Stimulated activated memory B cell treated with anti-CD40 and anti-IgM and Interleukin-4, amounts not matched to agents 10 μg/mL and 1 μg/mL and 100 μg/mL, for 72 hours (primary cell): ENCODE results near the gene FGF18.
"Not testable (repeated sequence)": the region's sequence is repeated elsewhere in the genome, so short reads cannot be mapped to it uniquely, and the experiment has no call there.

Experiments
- ATAC-seq: fragments of 150-1000 bp; cut with Tn5 transposase; 2 replicates; pipeline ENCODE4 v1.10.0; 2021
- H3K27ac Mint-ChIP-seq: one replicate; pipeline ENCODE4 v1.8.0; 2022; ENCODE audit warnings: mild to moderate bottlenecking, mixed read lengths
- H3K27me3 Mint-ChIP-seq: one replicate; pipeline ENCODE4 v1.8.0; 2022; ENCODE audit warnings: mixed read lengths
- H3K36me3 Mint-ChIP-seq: one replicate; pipeline ENCODE4 v1.8.0; 2022; ENCODE audit warnings: mixed read lengths
- H3K4me1 Mint-ChIP-seq: one replicate; pipeline ENCODE4 v1.8.0; 2022; ENCODE audit warnings: mixed read lengths
- H3K4me3 Mint-ChIP-seq: one replicate; pipeline ENCODE4 v1.8.0; 2022; ENCODE audit warnings: mild to moderate bottlenecking, moderate library complexity, mixed read lengths
- H3K9me3 Mint-ChIP-seq: one replicate; pipeline ENCODE4 v1.8.0; 2022; ENCODE audit warnings: mixed read lengths

The FGF18 gene, protein sequence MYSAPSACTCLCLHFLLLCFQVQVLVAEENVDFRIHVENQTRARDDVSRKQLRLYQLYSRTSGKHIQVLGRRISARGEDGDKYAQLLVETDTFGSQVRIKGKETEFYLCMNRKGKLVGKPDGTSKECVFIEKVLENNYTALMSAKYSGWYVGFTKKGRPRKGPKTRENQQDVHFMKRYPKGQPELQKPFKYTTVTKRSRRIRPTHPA

DNA sequence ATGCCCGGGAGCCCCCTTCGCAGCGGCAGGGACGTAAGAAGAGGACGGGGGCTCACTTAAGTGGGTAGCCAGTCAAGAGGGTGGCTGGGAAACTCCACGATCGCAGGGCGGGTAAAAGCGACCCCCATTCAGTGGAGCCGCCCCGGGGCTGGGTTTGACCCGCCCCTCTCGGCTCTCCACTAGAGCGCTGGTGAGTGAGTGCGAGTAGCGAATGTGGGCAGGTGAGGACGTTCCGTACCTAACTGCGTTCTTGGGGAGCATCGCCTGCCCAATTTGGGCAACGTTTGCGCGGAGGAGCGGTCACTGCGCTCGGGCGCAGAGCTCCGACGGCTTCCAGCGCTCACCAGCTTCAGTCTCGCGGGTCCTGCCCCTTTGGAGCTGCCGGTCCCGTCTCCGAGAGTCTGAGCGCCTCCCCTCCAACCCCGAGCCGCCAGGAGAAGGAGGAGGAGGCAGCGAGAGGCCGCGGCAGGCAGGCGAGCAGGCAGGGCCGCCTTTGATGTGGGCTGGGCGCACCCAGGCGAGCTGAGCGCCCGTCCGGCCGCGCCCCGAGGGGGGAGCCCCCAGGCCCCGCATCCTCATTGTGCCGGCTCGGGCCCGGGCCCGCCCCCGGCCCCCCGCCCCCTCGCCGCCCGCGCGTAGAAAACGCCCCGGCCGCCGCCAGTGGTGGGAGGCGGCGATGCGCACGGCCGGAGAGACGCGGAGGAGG is at the start of gene FGF18:
TSS of gene FGF18 (plus strand) at position 666 of the 706 bp plus-strand sequence. CDS start 553 bp downstream, outside the sequence.
- H3K4me1 Mint-ChIP-seq: peaks cover 15% of the 10 kb centered on the region
- no peaks in the 10 kb centered on the region for H3K9me3 Mint-ChIP-seq
- H3K36me3 Mint-ChIP-seq: no peaks in the 10 kb centered on the region
- ATAC-seq: peak; percentile 70
- H3K27me3 Mint-ChIP-seq: peaks cover 35% of the 10 kb centered on the region
- H3K4me3 Mint-ChIP-seq: peak within 1 kb of the TSS; percentile 82
- no peak within 1 kb of the TSS for H3K27ac Mint-ChIP-seq

DNA sequence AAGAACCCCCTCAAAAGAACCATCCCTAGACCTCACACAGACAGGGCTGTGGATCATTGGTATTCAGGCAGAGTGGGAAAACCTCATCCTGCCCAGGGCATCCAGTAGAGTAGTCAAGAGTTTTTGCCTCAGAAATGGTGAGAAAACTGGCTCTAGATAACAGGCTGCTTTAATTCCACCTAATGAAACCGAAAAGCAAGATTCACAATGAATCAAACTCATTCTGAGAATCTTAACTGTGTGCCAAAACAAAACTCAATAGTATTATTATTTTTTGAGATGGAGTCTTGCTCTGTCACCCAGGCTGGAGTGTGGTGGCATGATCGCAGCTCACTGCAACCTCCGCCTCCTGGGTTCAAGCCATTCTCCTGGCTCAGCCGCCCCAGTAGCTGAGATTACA is 49.5 kb upstream of the FGF18 start:
- peaks cover 51% of the 10 kb centered on the region for H3K27me3 Mint-ChIP-seq
- H3K4me3 Mint-ChIP-seq: no peak overlapping the region
- no peaks in the 10 kb centered on the region for H3K4me1 Mint-ChIP-seq
- no peaks in the 10 kb centered on the region for H3K36me3 Mint-ChIP-seq
- H3K27ac Mint-ChIP-seq: no peak overlapping the region
- no peaks in the 10 kb centered on the region for H3K9me3 Mint-ChIP-seq
- ATAC-seq: no peak

DNA sequence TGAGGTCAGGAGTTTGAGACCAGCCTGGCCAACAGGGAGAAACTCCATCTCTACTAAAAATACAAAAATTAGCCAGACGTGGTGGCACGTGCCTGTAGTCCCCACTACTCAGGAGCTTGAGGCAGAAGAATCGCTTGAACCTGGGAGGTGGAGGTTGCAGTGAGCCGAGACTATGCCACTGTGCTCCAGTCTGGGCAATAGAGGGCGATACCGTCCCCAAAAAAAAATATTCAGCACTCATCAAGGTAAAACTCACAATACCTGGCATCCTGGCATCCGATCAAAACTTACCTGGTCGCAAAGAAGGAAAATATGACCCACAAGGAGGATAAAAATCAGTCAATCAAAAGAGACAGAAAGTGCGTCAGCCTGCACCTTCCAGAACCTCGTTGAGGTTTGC is 48.6 kb upstream of the FGF18 start:
- peaks cover 41% of the 10 kb centered on the region for H3K27me3 Mint-ChIP-seq
- not testable (repeated sequence) for ATAC-seq, H3K36me3 Mint-ChIP-seq, H3K4me3 Mint-ChIP-seq, H3K4me1 Mint-ChIP-seq, H3K27ac Mint-ChIP-seq, H3K9me3 Mint-ChIP-seq

DNA sequence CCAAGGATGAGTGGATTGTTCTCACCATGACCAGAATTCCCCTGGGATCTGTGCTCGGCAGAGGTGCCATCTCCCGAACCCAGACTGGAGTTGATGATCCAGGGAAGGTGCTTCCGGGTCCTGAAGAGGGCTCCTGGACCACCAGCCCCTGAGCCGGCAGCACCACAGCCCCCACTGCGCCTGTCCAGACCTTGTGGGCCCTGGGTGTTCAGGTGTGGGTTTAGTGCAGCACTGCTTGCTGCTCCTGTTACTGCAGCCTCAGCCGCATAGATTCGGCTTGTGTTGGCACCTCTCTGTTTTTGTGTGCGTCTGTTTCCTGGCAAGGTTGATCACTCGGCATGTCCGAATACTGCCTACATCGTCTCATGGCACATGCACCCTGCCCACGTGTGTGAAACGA is 48.1 kb upstream of the FGF18 start:
- no peak for ATAC-seq
- no peak overlapping the region for H3K4me3 Mint-ChIP-seq
- H3K4me1 Mint-ChIP-seq: no peaks in the 10 kb centered on the region
- H3K36me3 Mint-ChIP-seq: no peaks in the 10 kb centered on the region
- peaks cover 37% of the 10 kb centered on the region for H3K27me3 Mint-ChIP-seq
- no peak overlapping the region for H3K27ac Mint-ChIP-seq
- no peaks in the 10 kb centered on the region for H3K9me3 Mint-ChIP-seq

DNA sequence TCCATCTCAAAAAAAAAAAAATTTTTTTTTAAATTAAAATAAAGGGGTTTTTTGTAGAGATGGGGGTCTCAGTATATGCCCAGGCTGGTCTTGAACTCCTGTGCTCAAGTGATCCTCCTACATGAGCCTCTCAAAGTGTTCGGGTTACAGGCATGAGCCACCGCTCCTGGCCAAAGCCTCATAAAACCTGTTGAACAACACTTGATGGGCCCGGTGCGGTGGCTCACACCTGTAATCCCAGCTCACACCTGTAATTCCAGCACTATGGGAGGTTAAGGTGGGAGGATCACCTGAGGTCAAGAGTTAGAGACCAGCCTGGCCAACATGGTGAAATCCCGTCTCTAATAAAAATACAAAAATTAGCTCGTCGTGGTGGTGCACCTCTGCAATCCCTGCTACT is 39.5 kb upstream of the FGF18 start:
- no peak for ATAC-seq
- Mint-ChIP-seq H3K9me3 (no peaks in the 10 kb centered on the region), H3K27me3 (no peaks in the 10 kb centered on the region), H3K27ac (no peak overlapping the region), H3K36me3 (no peaks in the 10 kb centered on the region), H3K4me3 (no peak overlapping the region), H3K4me1 (no peaks in the 10 kb centered on the region)

DNA sequence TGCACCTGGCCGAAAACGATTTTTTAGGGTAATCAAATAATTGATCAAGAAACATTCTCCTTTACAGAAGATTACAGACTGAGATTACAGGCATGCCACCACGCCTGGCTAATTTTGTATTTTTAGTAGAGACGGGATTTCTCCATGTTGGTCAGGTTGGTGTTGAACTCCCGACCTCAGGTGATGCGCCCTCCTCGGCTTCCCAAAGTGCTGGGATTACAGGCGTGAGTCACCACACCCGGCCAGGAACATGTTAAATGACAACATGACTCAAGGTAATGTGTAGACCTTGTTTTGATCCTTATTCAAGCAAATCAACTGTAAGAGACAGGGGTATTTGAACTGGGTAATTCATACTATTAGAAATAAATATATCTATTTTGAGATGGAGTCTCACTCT is 35.0 kb upstream of the FGF18 start:
- not testable (repeated sequence) for ATAC-seq

DNA sequence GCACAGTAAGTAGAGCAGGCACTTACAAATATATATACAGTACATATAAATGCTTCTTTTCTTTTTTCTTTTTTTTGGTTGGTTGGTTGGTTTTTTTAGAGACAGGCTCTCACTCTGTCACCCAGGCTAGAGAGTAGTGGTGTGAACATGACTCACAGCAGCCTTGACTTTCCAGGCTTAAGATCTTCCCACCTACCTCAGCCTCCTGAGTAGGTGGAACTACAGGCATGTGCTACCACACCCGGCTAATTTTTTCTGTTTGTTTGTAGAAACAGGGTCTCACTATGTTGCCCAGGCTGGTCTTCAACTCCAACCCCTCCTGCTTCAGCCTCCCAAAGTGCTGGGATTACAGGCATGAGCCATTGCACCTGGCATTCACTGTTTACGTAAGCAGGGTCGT is 34.4 kb upstream of the FGF18 start:
- H3K9me3 Mint-ChIP-seq, H3K27me3 Mint-ChIP-seq, H3K27ac Mint-ChIP-seq, ATAC-seq, H3K4me3 Mint-ChIP-seq: not testable (repeated sequence)
- Mint-ChIP-seq H3K4me1 (peaks cover 12% of the 10 kb centered on the region), H3K36me3 (peaks cover 25% of the 10 kb centered on the region)

More for the DNA sequence above, 35.0 kb upstream of the FGF18 start:
- H3K27me3 Mint-ChIP-seq, H3K4me3 Mint-ChIP-seq, H3K4me1 Mint-ChIP-seq, H3K9me3 Mint-ChIP-seq, H3K27ac Mint-ChIP-seq: not testable (repeated sequence)
- H3K36me3 Mint-ChIP-seq: peaks cover 19% of the 10 kb centered on the region

DNA sequence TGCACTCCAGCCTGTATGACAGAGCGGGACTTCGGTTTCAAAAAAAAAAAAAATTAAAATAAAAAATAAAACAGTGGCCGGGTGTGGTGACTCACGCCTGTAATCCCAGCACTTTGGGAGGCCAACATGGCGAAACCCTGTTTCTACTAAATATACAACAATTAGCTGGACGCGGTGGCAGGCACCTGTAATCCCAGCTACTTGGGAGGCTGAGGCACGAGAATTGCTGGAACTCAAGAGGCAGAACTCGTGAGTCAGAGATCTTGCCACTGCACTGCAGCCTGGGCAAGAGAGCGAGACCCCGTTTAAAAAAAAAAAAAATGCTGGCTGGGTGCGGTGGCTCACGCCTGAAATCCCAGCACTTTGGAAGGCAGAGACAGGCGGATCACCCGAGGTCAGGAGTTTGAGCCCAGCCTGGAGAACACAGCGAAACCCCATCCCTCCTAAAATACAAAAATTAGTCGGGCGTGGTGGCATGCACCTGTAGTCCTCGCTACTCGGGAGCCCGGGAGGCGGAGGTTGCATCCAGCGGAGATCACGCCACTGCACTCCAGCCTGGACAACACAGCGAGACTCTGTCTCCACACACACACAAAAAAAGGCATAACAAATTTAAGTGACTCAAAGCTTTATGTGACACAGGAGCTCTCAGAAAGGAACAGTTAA is 33.3 kb upstream of the FGF18 start:
- peaks cover 23% of the 10 kb centered on the region for H3K4me1 Mint-ChIP-seq

DNA sequence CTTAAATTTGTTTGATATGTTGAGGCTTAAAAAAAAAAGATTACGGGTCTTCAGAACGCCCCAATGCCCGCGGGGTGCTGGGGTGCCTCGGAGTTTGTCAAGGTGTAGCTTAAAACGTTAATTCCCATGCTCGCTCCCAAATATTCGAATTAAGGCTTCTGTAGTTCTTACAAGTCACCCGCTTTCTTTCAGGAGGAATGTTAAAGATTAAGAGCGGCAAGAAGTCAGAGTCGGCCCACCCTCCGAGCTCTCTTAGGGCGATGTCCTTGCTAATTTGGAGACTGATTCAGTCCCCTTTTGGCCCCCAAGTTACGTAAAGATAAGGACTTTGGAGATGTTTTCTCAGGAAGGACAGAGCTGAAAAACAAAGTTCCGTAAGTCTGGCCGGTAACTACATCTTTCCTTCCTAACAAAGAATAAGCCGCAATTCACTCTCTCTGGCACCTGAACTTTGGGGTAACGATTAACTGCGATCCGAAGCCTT is 32.5 kb upstream of the FGF18 start:
- Mint-ChIP-seq H3K27me3 (no peaks in the 10 kb centered on the region), H3K9me3 (no peaks in the 10 kb centered on the region), H3K36me3 (peaks cover 40% of the 10 kb centered on the region), H3K4me3 (peak overlapping the region; percentile 79), H3K4me1 (peaks cover 27% of the 10 kb centered on the region), H3K27ac (peak overlapping the region; percentile 87)
- no peak for ATAC-seq

More for the DNA sequence above, 33.3 kb upstream of the FGF18 start:
- ATAC-seq: no peak
- Mint-ChIP-seq H3K4me3 (peak overlapping the region; percentile 41), H3K36me3 (peaks cover 34% of the 10 kb centered on the region), H3K27me3 (no peaks in the 10 kb centered on the region), H3K27ac (no peak overlapping the region), H3K9me3 (no peaks in the 10 kb centered on the region)

DNA sequence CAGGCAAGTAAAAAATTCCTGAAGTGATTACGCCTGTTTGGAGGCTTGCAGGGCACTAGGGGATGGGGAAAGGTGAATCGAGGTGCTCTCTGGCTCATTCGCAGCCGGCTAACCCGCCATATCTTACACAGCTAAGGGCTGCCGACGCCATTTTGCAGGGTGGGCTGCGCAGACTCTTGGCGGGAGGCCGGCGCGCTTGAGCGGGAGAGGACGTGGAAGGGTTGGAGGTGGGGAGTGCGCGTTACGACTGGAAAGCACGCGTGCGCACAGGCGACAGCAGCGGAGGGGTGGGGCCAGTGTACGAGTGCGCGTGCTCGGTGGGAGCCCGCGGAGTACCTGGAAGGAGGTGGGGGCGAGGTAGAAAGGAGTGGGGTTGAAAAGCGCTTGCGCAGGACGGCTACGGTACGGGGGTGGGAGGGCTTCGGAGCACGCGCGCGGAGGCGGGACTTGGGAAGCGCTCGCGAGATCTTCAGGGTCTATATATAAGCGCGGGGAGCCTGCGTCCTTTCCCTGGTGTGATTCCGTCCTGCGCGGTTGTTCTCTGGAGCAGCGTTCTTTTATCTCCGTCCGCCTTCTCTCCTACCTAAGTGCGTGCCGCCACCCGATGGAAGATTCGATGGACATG is 32.0 kb upstream of the FGF18 start, which contains the start of gene NPM1:
TSS of gene NPM1 (plus strand) at position 505 of the 625 bp plus-strand sequence. CDS start at position 605, 100 bp downstream.
- Mint-ChIP-seq H3K9me3 (no peaks in the 10 kb centered on the region), H3K36me3 (peaks cover 46% of the 10 kb centered on the region), H3K4me1 (peaks cover 33% of the 10 kb centered on the region), H3K4me3 (peak within 1 kb of the TSS; percentile 79), H3K27ac (peak within 1 kb of the TSS; percentile 87), H3K27me3 (no peaks in the 10 kb centered on the region)
- peak; percentile 94 for ATAC-seq

DNA sequence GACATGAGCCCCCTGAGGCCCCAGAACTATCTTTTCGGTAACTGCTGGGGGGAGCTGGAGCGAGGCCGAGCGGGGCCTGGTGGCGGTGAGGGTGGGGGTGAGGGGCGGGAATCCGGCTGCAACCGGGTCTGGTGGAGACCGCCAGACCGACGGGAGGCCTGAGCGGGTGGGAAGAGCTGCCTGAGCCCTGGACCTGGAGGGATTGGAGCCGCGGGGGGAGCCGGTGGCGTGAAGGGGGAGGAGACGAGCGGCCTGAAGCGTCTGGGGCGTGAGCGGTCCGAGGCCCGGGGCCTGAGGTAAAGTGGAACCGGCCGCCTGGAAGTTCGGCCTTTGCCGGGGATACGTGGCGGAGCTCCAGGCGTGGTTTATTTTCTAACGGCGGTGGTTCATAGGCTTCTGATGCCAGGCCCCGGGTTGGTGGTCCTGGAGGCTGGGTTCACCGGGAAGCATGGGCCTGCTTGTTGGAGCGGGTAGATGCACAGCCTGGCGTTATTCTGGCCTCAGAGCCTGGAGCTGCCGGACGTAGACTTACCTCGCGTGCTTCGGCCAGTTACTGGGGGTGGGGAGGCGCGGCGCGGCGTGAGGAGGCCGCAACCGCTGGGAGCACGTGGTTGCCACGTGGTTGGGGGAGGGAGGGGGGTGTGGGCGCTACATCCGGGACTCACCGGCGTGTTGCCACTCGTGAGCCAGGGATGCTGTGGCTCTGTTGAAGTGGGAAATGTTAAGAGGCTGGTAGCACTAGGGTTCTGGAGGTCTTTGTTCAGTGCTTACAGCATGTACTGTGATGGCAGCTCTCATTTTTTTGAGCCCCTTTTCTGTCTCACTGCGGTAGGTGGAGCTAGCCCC is 31.3 kb upstream of the FGF18 start:
- Mint-ChIP-seq H3K4me3 (peak overlapping the region; percentile 79), H3K27me3 (no peaks in the 10 kb centered on the region), H3K4me1 (peaks cover 40% of the 10 kb centered on the region), H3K27ac (peak overlapping the region; percentile 87), H3K36me3 (peaks cover 53% of the 10 kb centered on the region), H3K9me3 (no peaks in the 10 kb centered on the region)
- peak; percentile 64 for ATAC-seq

DNA sequence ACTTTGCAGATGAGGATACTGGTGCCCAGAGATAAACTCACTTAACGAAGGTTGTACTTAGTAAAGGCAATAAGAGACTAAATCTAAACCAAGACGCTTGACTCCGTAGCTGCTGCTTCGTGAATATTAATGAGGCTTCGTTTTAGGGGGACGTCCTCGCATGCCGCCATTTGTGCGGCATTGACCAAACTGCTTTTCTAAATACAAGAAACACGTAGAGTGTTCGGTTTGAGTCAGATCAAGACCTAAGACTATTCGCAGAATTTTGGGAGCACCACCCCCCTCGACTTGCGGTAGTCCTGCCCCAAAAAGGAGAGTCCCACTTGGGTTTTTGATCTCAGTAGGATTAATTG is 30.7 kb upstream of the FGF18 start:
- H3K9me3 Mint-ChIP-seq: no peaks in the 10 kb centered on the region
- peak overlapping the region; percentile 87 for H3K27ac Mint-ChIP-seq
- H3K27me3 Mint-ChIP-seq: no peaks in the 10 kb centered on the region
- peak overlapping the region; percentile 79 for H3K4me3 Mint-ChIP-seq
- ATAC-seq: no peak
- peaks cover 45% of the 10 kb centered on the region for H3K4me1 Mint-ChIP-seq
- H3K36me3 Mint-ChIP-seq: peaks cover 59% of the 10 kb centered on the region

DNA sequence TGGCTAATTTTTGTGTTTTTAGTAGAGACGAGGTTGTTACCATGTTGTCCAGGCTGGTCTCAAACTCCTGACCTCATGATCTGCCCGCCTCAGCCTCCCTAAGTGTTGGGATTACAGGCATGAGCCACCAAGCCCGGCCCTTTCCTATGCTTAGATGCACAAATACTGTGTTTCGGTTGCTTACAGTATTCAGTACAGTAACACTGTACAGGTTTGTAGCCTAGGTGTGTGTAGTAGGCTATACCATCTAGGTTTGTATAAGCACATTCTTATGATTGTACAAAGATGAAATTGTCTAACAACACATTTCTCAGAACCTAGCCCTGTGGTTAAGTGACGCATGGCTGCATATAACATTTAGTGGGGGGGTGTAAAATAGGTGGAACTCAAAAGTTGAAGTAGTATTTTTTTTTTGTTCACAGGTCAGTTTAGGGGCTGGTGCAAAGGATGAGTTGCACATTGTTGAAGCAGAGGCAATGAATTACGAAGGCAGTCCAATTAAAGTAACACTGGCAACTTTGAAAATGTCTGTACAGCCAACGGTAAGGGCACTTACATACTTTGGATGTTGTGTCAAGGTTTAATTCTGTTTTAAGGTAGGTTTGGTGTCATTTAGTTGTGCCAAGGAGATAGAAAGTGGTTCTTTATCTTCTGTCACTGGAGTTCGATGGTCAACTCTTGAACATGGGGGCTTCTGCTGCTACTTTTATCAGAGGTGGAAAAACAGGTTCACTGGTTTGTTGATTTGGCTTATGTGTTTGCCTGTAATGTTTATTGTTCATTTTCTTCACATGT is 28.4 kb upstream of the FGF18 start:
- Mint-ChIP-seq H3K4me1 (peaks cover 53% of the 10 kb centered on the region), H3K9me3 (no peaks in the 10 kb centered on the region), H3K4me3 (peak overlapping the region; percentile 82), H3K27ac (peak overlapping the region; percentile 78), H3K36me3 (peaks cover 67% of the 10 kb centered on the region), H3K27me3 (no peaks in the 10 kb centered on the region)
- no peak for ATAC-seq

DNA sequence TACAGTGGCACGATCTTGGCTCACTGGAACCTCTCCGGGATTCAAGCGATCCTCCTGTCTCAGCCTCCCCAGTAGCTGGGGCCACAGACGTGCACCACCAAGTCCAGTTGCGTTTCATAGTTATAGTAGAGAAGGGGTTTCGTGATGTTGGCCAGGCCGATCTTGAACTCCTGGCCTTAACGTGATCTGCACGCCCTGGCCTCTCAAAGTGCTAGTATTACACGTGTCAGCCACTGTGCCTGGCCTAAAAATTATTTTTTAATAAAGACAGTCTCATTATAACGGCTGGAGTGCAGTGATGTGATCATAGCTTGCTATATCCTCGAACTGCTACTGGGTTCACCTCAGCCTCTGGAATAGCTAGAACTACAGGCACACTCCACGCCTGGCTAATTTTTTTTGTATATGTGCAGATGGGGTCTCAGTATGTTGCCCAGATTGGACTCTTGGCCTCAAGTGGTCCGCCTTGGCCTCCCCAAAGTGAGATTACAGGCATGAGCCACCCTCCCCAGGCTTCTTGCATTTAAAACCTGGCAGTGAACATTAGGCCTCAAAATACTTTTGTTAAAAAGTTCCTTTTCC is 27.4 kb upstream of the FGF18 start:
- H3K9me3 Mint-ChIP-seq: no peaks in the 10 kb centered on the region
- H3K4me3 Mint-ChIP-seq: peak overlapping the region; percentile 25
- peak overlapping the region; percentile 57 for H3K27ac Mint-ChIP-seq
- peaks cover 74% of the 10 kb centered on the region for H3K36me3 Mint-ChIP-seq
- no peaks in the 10 kb centered on the region for H3K27me3 Mint-ChIP-seq
- H3K4me1 Mint-ChIP-seq: peaks cover 61% of the 10 kb centered on the region
- no peak for ATAC-seq
